Dedifferentiated amniotic fluid mesenchymal stem cell (primary cell): ENCODE measurements around the gene RABIF.
"Not testable (repeated sequence)": the region's sequence is repeated elsewhere in the genome, so short reads cannot be mapped to it uniquely, and the experiment has no call there.

Experiments
- DNase-seq: peaks from one replicate; pipeline ENCODE4 v3.0.0-alpha.2; 2016; ENCODE audit errors: extremely low spot score

RABIF gene

DNA sequence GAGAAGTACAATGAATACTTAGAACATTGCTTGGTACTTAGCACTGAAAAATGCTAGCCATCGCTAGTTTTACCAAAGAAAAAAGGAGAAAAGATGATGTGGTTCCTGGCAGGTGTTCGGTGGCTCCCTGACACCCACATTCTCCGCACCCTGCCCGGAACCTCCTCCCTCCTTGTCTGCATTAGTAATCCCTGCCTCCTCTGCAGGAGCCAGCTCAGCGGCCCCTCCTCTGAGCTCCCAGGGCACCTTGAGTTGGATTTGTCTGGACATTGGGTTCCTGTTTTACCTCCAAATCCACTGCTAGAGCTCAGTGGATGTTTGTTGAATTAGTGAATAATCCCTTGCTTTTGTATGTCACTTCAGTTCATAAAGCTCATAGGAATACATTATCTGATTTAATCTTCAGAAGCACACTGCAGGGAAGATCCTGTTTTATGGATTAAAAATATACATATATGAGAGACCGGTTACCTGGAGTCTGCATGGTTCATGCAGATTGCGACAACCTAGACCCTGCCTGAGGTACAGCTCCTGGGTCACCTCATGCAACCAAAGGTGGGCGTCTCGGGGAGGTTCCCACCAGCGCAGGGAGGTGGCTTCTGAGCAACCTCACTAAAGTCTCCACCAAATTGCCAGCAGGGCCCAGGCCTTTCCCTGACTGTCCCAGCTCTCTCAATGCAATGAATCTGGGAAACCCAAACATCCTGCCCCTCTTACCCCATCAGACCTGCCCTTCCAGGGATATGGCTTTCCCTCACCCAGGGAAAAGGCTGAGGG lies 54.0 kb downstream of the RABIF start:
- DNase-seq: no peak

DNA sequence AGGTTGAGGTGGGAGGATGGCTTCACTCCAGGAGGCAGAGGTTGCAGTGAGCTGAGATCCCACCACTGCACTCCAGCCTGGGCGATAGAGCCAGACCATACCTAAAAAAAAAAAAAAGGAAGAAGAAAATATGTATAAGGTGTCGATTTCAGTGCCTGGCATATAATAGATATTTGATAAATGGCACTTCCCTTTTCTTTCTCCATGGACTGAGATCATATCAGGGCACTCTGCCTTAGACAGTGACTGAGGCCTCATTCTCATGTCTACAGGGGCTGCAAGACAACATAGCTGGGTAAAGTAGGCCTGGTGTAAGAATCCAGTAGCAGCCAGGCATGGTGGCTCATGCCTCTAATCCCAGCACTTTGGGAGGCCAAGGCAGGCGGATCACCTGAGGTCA lies 57.0 kb downstream of the RABIF start:
- no peak for DNase-seq

DNA sequence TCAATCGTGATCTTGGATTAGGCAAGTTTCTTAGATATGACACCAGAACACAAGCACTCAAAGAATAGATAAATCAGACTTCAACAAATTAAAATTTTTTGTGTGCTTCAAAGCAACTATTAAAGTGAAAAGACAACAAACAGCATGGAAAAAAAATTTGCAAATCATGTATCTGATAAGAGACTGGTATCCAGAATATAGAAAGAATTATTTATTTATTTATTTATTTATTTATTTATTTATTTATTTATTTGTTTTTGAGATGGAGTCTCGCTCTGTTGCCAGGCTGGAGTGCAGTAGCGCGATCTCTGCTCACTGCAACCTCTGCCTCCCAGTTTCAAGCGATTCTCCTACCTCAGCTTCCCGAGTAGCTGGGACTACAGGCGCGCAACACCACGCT lies 59.7 kb downstream of the RABIF start:
- DNase-seq: not testable (repeated sequence)
